GM12878 (cell line): ENCODE data around the gene LIMS2. TPM values are rescaled to one million over a fixed set of nuclear protein-coding genes. Genes with fewer than 3 reads are reported as not detected.

ENCODE experiments used
- ATAC-seq: fragments of 200-7000 bp; cut with Tn5 transposase; 3 replicates; pipeline ENCODE4 v1.9.1; 2020; ENCODE audit warnings: mild to moderate bottlenecking, moderate library complexity
- BruUV-seq: library from RNA; stranded (reverse); fragments of 400-500 nt; replicated peaks from 2 replicates; lab custom pipeline; 2021; lab: Mats Ljungman, UMichigan
- CTCF ChIA-PET: fragments of 300-600 bp; sonication (Branson Sonifier 250); formaldehyde crosslinking; extraction: SDS; loops from one replicate; lab custom pipeline; 2021; ENCODE audit warnings: inconsistent platforms; lab: Yijun Ruan, JAX
- POLR2A ChIA-PET: fragments of 350-600 bp; formaldehyde crosslinking; extraction: SDS; loops from one replicate; lab custom pipeline; 2021; ENCODE audit warnings: inconsistent platforms; lab: Charles Lee
- RAD21 ChIA-PET: fragments of 300-600 bp; sonication (Branson Sonifier 250); formaldehyde crosslinking; loops from one replicate; lab custom pipeline; 2023; ENCODE audit warnings: antibody characterized with exemption; ENCODE audit not compliant: unreplicated experiment; lab: Charles Lee
- SMC1A ChIA-PET: fragments of 300-600 bp; sonication (Branson Sonifier 250); formaldehyde crosslinking; loops from one replicate; lab custom pipeline; 2023; ENCODE audit not compliant: unreplicated experiment, uncharacterized antibody; lab: Charles Lee
- DNase-seq: peaks from one replicate; pipeline ENCODE4 v3.0.0-alpha.2; 2011; ENCODE audit warnings: low read depth, low spot score
- FAIRE-seq: peaks from 3 replicates; lab custom pipeline; 2011; peaks lifted over from hg19 to GRCh38; lab: Jason Lieb, UNC
- H2AFZ ChIP-seq: 2 replicates; pipeline ENCODE4 v1.6.0; 2011; ENCODE audit warnings: low read depth, low read length, control low read depth; ENCODE audit not compliant: control insufficient read depth
- H3K27ac ChIP-seq: 2 replicates; pipeline ENCODE4 v1.5.1; 2011; ENCODE audit warnings: control low read depth; ENCODE audit not compliant: control insufficient read depth, insufficient read depth
- H3K27me3 ChIP-seq, 2 experiments: replicated peaks in 1 of 2; 2 replicates each; pipeline versions ENCODE4 v1.6.0 to v1.6.1; 2011; ENCODE audit warnings: low read length in 1 of 2; ENCODE audit not compliant: control insufficient read depth in 2 of 2, insufficient read depth in 2 of 2
- H3K36me3 ChIP-seq, 2 experiments: 2 replicates each; pipeline ENCODE4 v1.5.1; 2011; ENCODE audit warnings: low read length in 1 of 2; ENCODE audit not compliant: control insufficient read depth in 2 of 2, insufficient read depth in 2 of 2
- H3K4me1 ChIP-seq: 2 replicates; pipeline ENCODE4 v1.6.1; 2011; ENCODE audit warnings: mild to moderate bottlenecking, low read length, moderate library complexity, mixed read lengths; ENCODE audit not compliant: control insufficient read depth, insufficient read depth
- H3K4me2 ChIP-seq: 2 replicates; pipeline ENCODE4 v1.6.0; 2011; ENCODE audit warnings: control low read depth; ENCODE audit not compliant: control insufficient read depth, insufficient read depth
- H3K4me3 ChIP-seq: fragments of 200-600 bp; sonication (generic); 2 replicates; pipeline ENCODE4 v1.5.1; 2016
- H3K79me2 ChIP-seq: 2 replicates; pipeline ENCODE4 v1.6.0; 2011; ENCODE audit warnings: low read length; ENCODE audit not compliant: control insufficient read depth, insufficient read depth
- H3K9ac ChIP-seq: 2 replicates; pipeline ENCODE4 v1.8.0; 2011; ENCODE audit warnings: low read length, control low read depth, mixed read lengths; ENCODE audit not compliant: control insufficient read depth, insufficient read depth
- H3K9me3 ChIP-seq: replicated peaks from 3 replicates; pipeline ENCODE4 v1.5.1; 2011; ENCODE audit warnings: mild to moderate bottlenecking, low read length; ENCODE audit not compliant: control insufficient read depth, insufficient read depth
- H4K20me1 ChIP-seq: 2 replicates; pipeline ENCODE4 v1.6.0; 2011; ENCODE audit not compliant: control insufficient read depth, insufficient read depth
- ASH2L ChIP-seq: fragments of 300-600, 200-600 bp; sonication (generic); IDR thresholded peaks from 2 replicates; pipeline ENCODE4 v1.6.1; 2017; ENCODE audit warnings: low read depth, mild to moderate bottlenecking, borderline replicate concordance
- CEBPZ ChIP-seq: fragments of 150-350 bp; IDR thresholded peaks from 2 replicates; pipeline ENCODE4 v1.6.1; 2016; ENCODE audit warnings: low read depth, low read length
- CTCF ChIP-seq, 3 experiments: IDR thresholded peaks in 2 of 3; conservative IDR thresholded peaks in 1 of 3; 2 replicates each; pipeline ENCODE4 v1.5.1; 2011; ENCODE audit warnings: low read depth in 3 of 3, low read length in 3 of 3, mild to moderate bottlenecking in 3 of 3, control low read depth in 2 of 3, moderate library complexity in 2 of 3, inconsistent platforms in 1 of 3, mixed read lengths in 1 of 3; ENCODE audit not compliant: control insufficient read depth in 2 of 3, insufficient read depth in 1 of 3; ENCODE audit errors: extremely low read depth in 1 of 3
- EP300 ChIP-seq, 2 experiments: fragments of 150-350 bp in 1 of 2; IDR thresholded peaks; 2 replicates each; pipeline ENCODE4 v1.6.1; 2011 to 2012; ENCODE audit warnings: low read depth in 2 of 2, low read length in 2 of 2, borderline replicate concordance in 1 of 2, improper control_type of control experiment in 1 of 2, inconsistent platforms in 1 of 2; ENCODE audit not compliant: control insufficient read depth in 1 of 2
- GABPA ChIP-seq: IDR thresholded peaks from 2 replicates; pipeline ENCODE4 v1.6.1; 2014; ENCODE audit warnings: antibody characterized with exemption, low read depth, mild to moderate bottlenecking, inconsistent platforms
- PKNOX1 ChIP-seq: fragments of 450-650 bp; IDR thresholded peaks from 2 replicates; pipeline ENCODE4 v1.6.1; 2016; ENCODE audit warnings: mild to moderate bottlenecking
- POLR2A ChIP-seq: IDR thresholded peaks from 2 replicates; pipeline ENCODE4 v1.6.1; 2011; ENCODE audit warnings: low read depth, mild to moderate bottlenecking, low read length
- POU2F2 ChIP-seq: IDR thresholded peaks from 3 replicates; pipeline ENCODE4 v1.6.1; 2011; ENCODE audit warnings: low read depth, mild to moderate bottlenecking, low read length, borderline replicate concordance
- RUNX3 ChIP-seq: IDR thresholded peaks from 2 replicates; pipeline ENCODE4 v1.6.1; 2012; ENCODE audit warnings: low read length, inconsistent platforms
- SMAD5 ChIP-seq: IDR thresholded peaks from 2 replicates; pipeline ENCODE4 v1.6.1; 2016; ENCODE audit warnings: antibody characterized with exemption, low read depth
- WGBS: methylation state at CpG from one replicate; pipeline ENCODE4 v1.1.6; 2016; ENCODE audit warnings: low lambda C conversion rate; ENCODE audit not compliant: insufficient replicate concordance, insufficient coverage; ENCODE audit errors: missing lambda C conversion rate; 5-methylcytosine and 5-hydroxymethylcytosine counted together
- in situ Hi-C: fragments of 300-500 bp; cut with MboI; formaldehyde crosslinking; loops from 9 replicates; pipeline ENCODE4 v1.14.3; 2018; ENCODE audit warnings: mixed read lengths
- intact Hi-C: fragments of 100-400 bp; cut with micrococcal nuclease; formaldehyde crosslinking; loops from one replicate; pipeline ENCODE4 v1.14.2; 2022; ENCODE audit not compliant: unreplicated experiment
- polyA plus RNA-seq, 11 experiments: library from polyadenylated mRNA; depleted of rRNA in 4 of 11; unstranded in 6 of 11; stranded (reverse) in 5 of 11; fragments of >200 nt; fragmentation: Nextera tagmentation in 4 of 11; fragmentation: Illumina TruSeq in 1 of 11; extraction: Ambion mirVana in 4 of 11; extraction: Trizol in 1 of 11; gene quantifications; 1 replicate in 1 of 11; 2 replicates in 10 of 11; pipeline versions ENCODE4 v1.2.1 to v1.2.3, GENCODE V29; 2011 to 2016; ENCODE audit warnings: inconsistent platforms in 2 of 11, missing spikeins in 2 of 11, low read depth in 1 of 11
- total RNA-seq, 4 experiments: library from RNA; depleted of rRNA in 3 of 4; stranded (reverse); fragments of >200 nt in 3 of 4; fragmentation: Illumina TruSeq in 1 of 4; extraction: Trizol in 1 of 4; gene quantifications; 2 replicates each; pipeline versions ENCODE4 v1.2.1 to v1.2.3, GENCODE V29; 2013 to 2021

The LIMS2 gene
- total and polyA plus RNA-seq, 10 of the 15 experiments (the other 5 are each of a cell fraction or from before 2014, with no cell fraction given) = 0.06 to 0.81 (median 0.16) TPM; not detected in 2

GRCh38 chr2:127672341-127673224, 2.7 kb downstream of the LIMS2 start (continued):
- TF ChIP-seq EP300 (IDR thresholded peaks at IDR 0.05; ENCODE audit: borderline replicate concordance in 1 of 2, control insufficient read depth in 1 of 2, low read depth in 2 of 2, low read length in 2 of 2) (no peak), POLR2A (no peak), SMAD5 (no peak), GABPA (no peak)

- WGBS = 38% methylated on average over 14 of the region's 14 CpGs
- ChIA-PET CTCF (no interaction called here), POLR2A (no interaction called here), SMC1A (no interaction called here), RAD21 (interaction anchor here (0.7 kb wide), 1 partner anchor 41 kb away, joined by 3 read pairs; no protein-coding TSS in a partner anchor)
- H3K4me2 ChIP-seq = no peak overlapping the region
- no peak for TF ChIP-seq PKNOX1
- TF ChIP-seq POU2F2 = no peak
- no peak for TF ChIP-seq CEBPZ
- TF ChIP-seq RUNX3 = no peak
- no peak for TF ChIP-seq ASH2L
- no peak for TF ChIP-seq CTCF (IDR thresholded peaks at IDR 0.05 in 2 of 3, conservative IDR thresholded peaks at IDR 0.05 in 1 of 3; ENCODE audit: control insufficient read depth in 2 of 3, extremely low read depth in 1 of 3, insufficient read depth in 1 of 3, low read depth in 3 of 3, low read length in 3 of 3)
- intact Hi-C loops (no loop called here), in situ Hi-C loops (no loop called here)
- no peak overlapping the region for H3K4me3 ChIP-seq
- H3K9me3 ChIP-seq = no peaks in the 10 kb centered on the region
- BruUV-seq = no TSS peak
- DNase-seq (no peak), ATAC-seq (no peak), FAIRE-seq (no peak)
- no peak overlapping the region for H3K27ac ChIP-seq
- no peaks in the 10 kb centered on the region for H3K4me1 ChIP-seq
- no peaks in the 10 kb centered on the region for H3K79me2 ChIP-seq
- H3K9ac ChIP-seq = no peak overlapping the region
- H3K27me3 ChIP-seq = peaks cover 6 to 15% of the 10 kb centered on the region in 2 experiments
- H2AFZ ChIP-seq = no peak overlapping the region
- H4K20me1 ChIP-seq = no peaks in the 10 kb centered on the region
- H3K36me3 ChIP-seq = no peaks in the 10 kb centered on the region
Observed at GRCh38 chr2:127671557-127672302, 3.6 kb downstream of the LIMS2 start.
